Measurements from ENCODE around the gene RGPD8. TPM values are rescaled to one million over a fixed set of nuclear protein-coding genes. Genes with fewer than 3 reads are reported as not detected.
"Not testable (repeated sequence)": the region's sequence is repeated elsewhere in the genome, so short reads cannot be mapped to it uniquely, and the experiment has no call there.

Gene RGPD8
- total RNA-seq, 2 experiments from 2014 or later: 7.8 to 9.2 TPM

DNA sequence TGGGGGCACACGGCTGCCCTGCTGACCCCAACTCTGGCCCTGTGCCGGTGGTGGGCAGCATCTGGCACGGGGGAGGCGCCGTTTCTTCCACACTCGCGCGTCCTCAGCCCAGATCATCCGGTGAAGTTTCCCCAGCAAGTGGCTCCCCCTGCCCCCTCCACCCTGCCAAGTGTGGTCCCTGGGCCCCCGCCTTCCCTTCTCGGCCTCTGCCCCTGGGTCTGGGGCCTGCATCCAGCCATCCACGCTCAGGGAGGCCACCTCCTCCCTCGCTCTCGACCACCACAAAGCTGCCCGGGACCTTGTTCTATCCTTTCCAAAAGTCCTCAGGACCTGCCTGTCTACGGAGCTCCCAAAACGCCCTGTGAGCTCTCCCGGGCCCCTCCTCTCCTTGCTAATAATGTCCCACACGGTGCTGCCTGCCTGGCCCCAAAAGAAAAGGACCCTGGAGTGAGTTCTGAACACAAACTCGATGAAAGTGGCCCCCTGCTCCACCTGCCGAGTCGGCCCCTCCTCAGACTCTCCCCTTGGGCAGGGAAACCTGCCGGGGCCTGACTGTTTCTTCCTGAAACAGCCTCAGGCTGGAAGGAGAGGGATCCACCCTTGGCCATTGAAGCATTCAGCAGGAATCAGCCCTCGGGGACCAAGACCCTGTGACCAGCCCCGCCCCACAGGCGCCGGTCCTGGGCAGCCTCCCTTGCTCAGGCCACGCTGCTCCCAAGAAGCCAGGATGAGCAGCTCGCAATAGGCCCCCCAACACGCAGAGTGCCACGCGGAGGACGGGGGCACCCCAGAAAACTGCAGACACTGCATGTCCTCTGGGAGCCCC, 1.7 kb upstream of the RGPD8 start:
- peaks cover 10% of the 10 kb centered on the region for H3K4me1 Mint-ChIP-seq
- intact Hi-C loops (cut with DNase I, micrococcal nuclease): loop anchor here in 1 of 2 experiments (10.0 kb wide), 3 partner anchors 180 to 550 kb away; partner anchors contain the start of genes ANAPC1 and ZC3H8
- DNase-seq; H3K27ac Mint-ChIP-seq; H3K4me3 Mint-ChIP-seq; H3K27me3 Mint-ChIP-seq; POLR2A ChIA-PET; H3K36me3 Mint-ChIP-seq (ENCODE audit: low read depth); H3K9me3 Mint-ChIP-seq (ENCODE audit: low read depth); ATAC-seq; CTCF ChIA-PET: not testable (repeated sequence)

DNA sequence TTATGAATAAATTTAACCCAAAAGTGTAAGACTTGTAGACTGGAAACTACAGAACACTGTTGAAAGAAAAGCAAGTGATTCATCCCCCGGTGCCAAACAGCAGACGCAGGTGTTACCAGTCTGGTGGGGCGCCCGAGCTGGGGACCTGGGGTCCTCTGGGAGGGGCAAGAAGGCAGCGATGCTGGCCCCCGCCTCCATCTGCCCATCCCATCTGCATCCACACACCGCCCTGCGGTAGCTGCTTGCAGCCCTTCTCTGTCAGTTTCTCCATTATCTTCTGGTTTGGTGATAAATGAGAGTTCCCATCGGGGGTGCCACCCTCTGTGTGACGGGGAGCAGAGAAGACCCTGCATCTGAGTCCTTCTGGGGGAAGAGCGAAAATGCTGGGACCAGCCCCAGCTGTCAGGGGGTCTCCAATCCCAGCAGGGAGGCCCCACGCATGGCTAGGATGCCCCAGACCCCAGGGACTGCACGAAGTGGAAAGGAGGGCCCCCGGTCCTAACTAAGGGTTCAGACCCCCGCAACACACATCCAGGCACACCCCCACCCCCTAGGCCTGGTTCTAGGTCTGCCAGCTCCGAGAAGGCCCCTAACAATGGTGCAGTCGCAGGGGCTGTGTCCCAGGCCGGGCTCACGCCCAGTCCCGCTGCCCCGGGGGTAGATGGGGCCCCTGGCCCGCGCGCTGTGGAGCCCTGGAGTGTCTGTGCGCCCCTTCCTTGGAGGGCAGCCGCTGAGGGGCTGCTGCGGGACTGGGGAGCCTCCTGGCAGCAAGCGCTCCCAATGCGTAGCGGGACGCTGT, 686 bp upstream of the RGPD8 start:
- Mint-ChIP-seq H3K9me3 (ENCODE audit: low read depth) (no peaks in the 10 kb centered on the region), H3K27ac (no peak overlapping the region), H3K4me1 (peaks cover 10% of the 10 kb centered on the region), H3K4me3 (peak overlapping the region; percentile 65), H3K36me3 (ENCODE audit: low read depth) (peaks cover 3% of the 10 kb centered on the region), H3K27me3 (peaks cover 5% of the 10 kb centered on the region)
- ChIA-PET CTCF (no interaction called here), POLR2A (no interaction called here)
- intact Hi-C loops (cut with DNase I, micrococcal nuclease): loop anchor here (1.0 to 10.0 kb wide), 5 partner anchors 175 to 549 kb away; partner anchors contain the start of genes ANAPC1 (in 1 of the 2) and ZC3H8 (in 1 of the 2)
- DNase-seq (no peak), ATAC-seq (no peak)

- POLR2A ChIA-PET; H3K9me3 Mint-ChIP-seq (ENCODE audit: low read depth); ATAC-seq; H3K27me3 Mint-ChIP-seq; H3K36me3 Mint-ChIP-seq (ENCODE audit: low read depth); CTCF ChIA-PET: not testable (repeated sequence)
- Mint-ChIP-seq H3K4me1 (peaks cover 10% of the 10 kb centered on the region), H3K27ac (peak overlapping the region; percentile 70), H3K4me3 (peak overlapping the region; percentile 76)
- DNase-seq: peak; percentile 44
- intact Hi-C loops (cut with DNase I, micrococcal nuclease): loop anchor here (1.0 to 10.0 kb wide), 5 partner anchors 174 to 548 kb away; partner anchors contain the start of genes ANAPC1 (in 1 of the 2) and ZC3H8 (in 1 of the 2)
Measured at GRCh38 chr2:112432735-112433479, 538 bp downstream of the RGPD8 start.

DNA sequence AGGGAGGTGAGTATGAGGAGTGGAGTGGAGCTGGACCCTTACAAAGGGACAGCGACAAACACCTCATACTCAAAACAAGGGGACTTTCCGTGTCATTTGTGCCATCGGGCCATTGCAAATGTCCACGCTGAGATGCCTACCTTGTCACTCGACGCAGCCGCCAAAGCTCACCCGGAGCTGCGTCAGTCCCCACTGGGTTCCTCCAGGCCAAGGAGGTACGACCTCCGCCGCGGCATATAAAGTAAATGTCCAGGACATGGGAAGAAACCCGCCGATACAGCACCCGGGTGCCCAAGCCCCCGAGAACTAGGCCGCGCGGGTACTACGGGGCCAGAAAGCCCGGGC, 1.1 kb downstream of the RGPD8 start:
- H3K4me1 Mint-ChIP-seq: peaks cover 10% of the 10 kb centered on the region
- H3K9me3 Mint-ChIP-seq (ENCODE audit: low read depth); CTCF ChIA-PET; H3K36me3 Mint-ChIP-seq (ENCODE audit: low read depth); DNase-seq; ATAC-seq; H3K27me3 Mint-ChIP-seq; POLR2A ChIA-PET: not testable (repeated sequence)
- peak overlapping the region; percentile 76 for H3K4me3 Mint-ChIP-seq
- H3K27ac Mint-ChIP-seq: peak overlapping the region; percentile 70
- intact Hi-C loops (cut with DNase I, micrococcal nuclease): loop anchor here in 1 of 2 experiments (10.0 kb wide), 3 partner anchors 178 to 548 kb away; partner anchors contain the start of genes ANAPC1 and ZC3H8

DNA sequence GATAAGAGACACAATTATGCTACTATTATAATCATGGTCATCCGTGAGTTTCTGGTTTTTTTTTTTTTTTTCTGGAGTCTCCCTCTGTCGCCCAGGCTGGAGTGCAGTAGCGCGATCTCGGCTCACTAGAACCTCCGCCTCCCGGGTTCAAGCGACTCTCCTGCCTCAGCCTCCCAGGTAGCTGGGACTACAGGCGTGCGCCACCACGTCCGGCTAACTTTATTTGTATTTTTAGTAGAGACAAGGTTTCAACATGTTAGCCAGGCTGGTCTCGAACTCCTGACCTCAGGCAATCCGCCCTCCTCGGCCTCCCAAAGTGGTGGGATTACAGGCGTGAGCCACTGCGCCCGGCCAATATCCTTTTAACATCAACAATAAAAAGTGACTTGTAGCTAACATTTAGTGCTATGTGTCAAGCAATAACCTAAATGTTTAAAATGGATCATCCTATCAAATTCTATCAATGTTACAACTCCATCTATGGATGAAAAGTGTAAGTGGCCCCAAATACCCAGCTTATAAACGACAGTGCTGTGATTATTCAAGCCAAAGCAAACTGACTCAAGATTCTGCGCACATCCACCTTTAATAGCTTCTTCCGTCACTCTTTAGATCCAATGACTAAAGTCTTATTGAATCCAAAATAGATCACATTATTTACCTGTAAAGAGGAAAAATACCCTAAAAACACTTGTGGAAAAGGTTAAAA, 1.7 kb downstream of the RGPD8 start:
- POLR2A ChIA-PET; DNase-seq; H3K9me3 Mint-ChIP-seq (ENCODE audit: low read depth); H3K27me3 Mint-ChIP-seq; ATAC-seq; H3K36me3 Mint-ChIP-seq (ENCODE audit: low read depth): not testable (repeated sequence)
- Mint-ChIP-seq H3K4me1 (peaks cover 10% of the 10 kb centered on the region), H3K27ac (peak overlapping the region; percentile 37), H3K4me3 (peak overlapping the region; percentile 76)
- CTCF ChIA-PET: interaction anchor here (0.6 kb wide), 1 partner anchor 44 kb away, joined by 3 read pairs; no protein-coding TSS in a partner anchor
- intact Hi-C loops (cut with DNase I, micrococcal nuclease): loop anchor here in 1 of 2 experiments (10.0 kb wide), 3 partner anchors 177 to 547 kb away; partner anchors contain the start of genes ANAPC1 and ZC3H8

DNA sequence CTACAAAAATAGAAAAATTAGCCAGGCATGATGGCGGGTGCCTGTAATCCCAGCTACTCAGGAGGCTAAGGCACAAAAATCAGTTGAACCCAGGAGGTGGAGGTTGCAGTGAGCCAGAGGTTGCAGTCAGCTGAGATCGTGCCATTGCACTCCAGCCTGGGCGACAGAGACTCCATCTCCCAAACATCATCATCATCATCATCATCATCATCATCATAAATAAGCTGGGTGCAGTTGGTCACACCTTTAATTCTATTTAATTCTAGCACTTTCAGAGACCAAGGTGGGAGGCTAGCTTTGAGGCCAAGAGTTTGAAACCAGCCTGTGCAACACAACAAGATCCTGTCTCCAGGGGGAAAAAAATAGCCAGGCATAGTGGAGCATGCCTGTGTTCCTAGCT, 8.9 kb downstream of the RGPD8 start:
- CTCF ChIA-PET; H3K27me3 Mint-ChIP-seq; ATAC-seq; intact Hi-C loops (cut with DNase I, micrococcal nuclease); H3K4me3 Mint-ChIP-seq; H3K36me3 Mint-ChIP-seq (ENCODE audit: low read depth); POLR2A ChIA-PET; DNase-seq; H3K9me3 Mint-ChIP-seq (ENCODE audit: low read depth); H3K4me1 Mint-ChIP-seq; H3K27ac Mint-ChIP-seq: not testable (repeated sequence)

DNA sequence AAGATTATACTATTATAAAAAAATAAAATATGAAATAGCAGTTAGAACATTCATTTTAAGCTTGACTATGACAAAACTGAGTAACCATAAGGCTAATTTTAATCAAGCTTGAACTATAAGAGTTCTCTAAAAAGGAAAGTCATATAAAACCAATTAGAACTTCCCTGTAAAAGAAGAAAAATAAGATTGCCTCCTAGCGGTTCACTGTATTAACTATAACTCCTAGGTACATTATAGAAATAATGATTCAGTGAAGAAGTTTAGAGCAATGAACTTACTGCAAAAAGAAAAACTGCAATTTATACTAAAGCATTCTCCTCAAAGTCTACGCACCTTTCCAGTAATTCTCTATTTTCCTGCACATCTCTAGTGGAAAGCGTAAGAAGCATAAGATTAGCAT, 16.6 kb downstream of the RGPD8 start:
- H3K4me3 Mint-ChIP-seq; H3K4me1 Mint-ChIP-seq; POLR2A ChIA-PET; CTCF ChIA-PET; H3K27ac Mint-ChIP-seq; H3K9me3 Mint-ChIP-seq (ENCODE audit: low read depth); H3K36me3 Mint-ChIP-seq (ENCODE audit: low read depth); H3K27me3 Mint-ChIP-seq; intact Hi-C loops (cut with DNase I, micrococcal nuclease); ATAC-seq; DNase-seq: not testable (repeated sequence)

- CTCF ChIA-PET; ATAC-seq; POLR2A ChIA-PET; H3K4me3 Mint-ChIP-seq; H3K9me3 Mint-ChIP-seq (ENCODE audit: low read depth); H3K27ac Mint-ChIP-seq; H3K4me1 Mint-ChIP-seq; DNase-seq; H3K27me3 Mint-ChIP-seq; intact Hi-C loops (cut with DNase I, micrococcal nuclease); H3K36me3 Mint-ChIP-seq (ENCODE audit: low read depth): not testable (repeated sequence)
Measured at GRCh38 chr2:112360055-112360454, 73.4 kb downstream of the RGPD8 start.

- H3K9me3 Mint-ChIP-seq (ENCODE audit: low read depth); H3K4me1 Mint-ChIP-seq; POLR2A ChIA-PET; CTCF ChIA-PET; ATAC-seq; H3K4me3 Mint-ChIP-seq; H3K27ac Mint-ChIP-seq; H3K36me3 Mint-ChIP-seq (ENCODE audit: low read depth); H3K27me3 Mint-ChIP-seq; intact Hi-C loops (cut with DNase I, micrococcal nuclease); DNase-seq: not testable (repeated sequence)
Measured at GRCh38 chr2:112354335-112354734, 79.1 kb downstream of the RGPD8 start.

GRCh38 chr2:112352809-112353603, 80.4 kb downstream of the RGPD8 start:
- intact Hi-C loops (cut with DNase I, micrococcal nuclease); H3K9me3 Mint-ChIP-seq (ENCODE audit: low read depth); H3K27ac Mint-ChIP-seq; H3K4me3 Mint-ChIP-seq; H3K4me1 Mint-ChIP-seq; ATAC-seq; DNase-seq; CTCF ChIA-PET; H3K36me3 Mint-ChIP-seq (ENCODE audit: low read depth); POLR2A ChIA-PET; H3K27me3 Mint-ChIP-seq: not testable (repeated sequence)
